K562 (cell line): ENCODE data around the gene ETV4. TPM values are rescaled to one million over a fixed set of nuclear protein-coding genes. Genes with fewer than 3 reads are reported as not detected.

ENCODE experiments used
- ATAC-seq: fragments of 200-7000 bp; cut with Tn5 transposase; 3 replicates; pipeline ENCODE4 v1.9.1; 2020; ENCODE audit warnings: moderate library complexity
- BruUV-seq: library from RNA; stranded (reverse); fragments of 400-500 nt; replicated peaks from 2 replicates; lab custom pipeline; 2021; lab: Mats Ljungman, UMichigan
- CTCF ChIA-PET: fragments of 300-600 bp; formaldehyde crosslinking; extraction: SDS; loops from one replicate; lab custom pipeline; 2021; ENCODE audit warnings: low intra/inter-chr PET ratio; lab: Yijun Ruan, JAX
- POLR2A ChIA-PET: fragments of 300-600, 350-650 bp; sonication (Branson Sonifier 250); formaldehyde crosslinking; extraction: SDS; loops from one replicate; lab custom pipeline; 2021; ENCODE audit warnings: antibody characterized with exemption, inconsistent platforms; lab: Yijun Ruan, JAX
- DNase-seq, 4 experiments: peaks; one replicate each; pipeline versions ENCODE4 v3.0.0 to v3.0.0-alpha.2; 2011 to 2018; ENCODE audit warnings: low spot score in 3 of 4, mixed read lengths in 3 of 4; ENCODE audit errors: extremely low read depth in 1 of 4
- FAIRE-seq: peaks from 2 replicates; lab custom pipeline; 2011; peaks lifted over from hg19 to GRCh38; lab: Jason Lieb, UNC
- H2AFZ ChIP-seq: 2 replicates; pipeline ENCODE4 v1.6.0; 2011; ENCODE audit warnings: low read depth, low read length, control low read depth, inconsistent platforms
- H3K27ac ChIP-seq: fragments of 200-600 bp; 3 replicates; pipeline ENCODE4 v1.8.0; 2011; ENCODE audit warnings: low read depth, mild to moderate bottlenecking, control low read depth, inconsistent platforms, low read length, moderate library complexity, mixed read lengths; ENCODE audit errors: extremely low read depth
- H3K27me3 ChIP-seq, 2 experiments: fragments of 300-600 bp in 1 of 2; 2 replicates in 1 of 2; 3 replicates in 1 of 2; pipeline versions ENCODE4 v1.6.0 to v1.8.0; 2011; ENCODE audit warnings: inconsistent platforms in 2 of 2, low read length in 2 of 2, mild to moderate bottlenecking in 1 of 2, mixed read lengths in 1 of 2, moderate library complexity in 1 of 2; ENCODE audit not compliant: control insufficient read depth in 2 of 2, insufficient read depth in 2 of 2
- H3K36me3 ChIP-seq: fragments of 300-600 bp; 3 replicates; pipeline ENCODE4 v1.8.0; 2011; ENCODE audit warnings: mild to moderate bottlenecking, low read length, inconsistent platforms; ENCODE audit not compliant: control insufficient read depth, insufficient read depth
- H3K4me1 ChIP-seq, 2 experiments: fragments of 200-600 bp in 1 of 2; replicated peaks in 1 of 2; 2 replicates in 1 of 2; 3 replicates in 1 of 2; pipeline versions ENCODE4 v1.5.1 to v1.8.0; 2011; ENCODE audit warnings: inconsistent platforms in 2 of 2, low read length in 2 of 2, mild to moderate bottlenecking in 1 of 2, mixed read lengths in 1 of 2, moderate library complexity in 1 of 2; ENCODE audit not compliant: control insufficient read depth in 2 of 2, insufficient read depth in 2 of 2
- H3K4me2 ChIP-seq: 2 replicates; pipeline ENCODE4 v1.6.1; 2011; ENCODE audit warnings: low read length, control low read depth, inconsistent platforms, mixed read lengths; ENCODE audit not compliant: insufficient read depth
- H3K4me3 ChIP-seq: fragments of 200-600 bp; sonication (generic), shearing (Covaris generic); 2 replicates; pipeline ENCODE4 v1.5.1; 2016; ENCODE audit warnings: control low read depth, inconsistent platforms
- H3K79me2 ChIP-seq: fragments of 200-600 bp; 3 replicates; pipeline ENCODE4 v1.8.0; 2011; ENCODE audit warnings: low read length, inconsistent platforms; ENCODE audit not compliant: control insufficient read depth, insufficient read depth
- H3K9ac ChIP-seq, 2 experiments: 2 replicates each; pipeline versions ENCODE4 v1.6.0 to v1.6.1; 2011; ENCODE audit warnings: low read depth in 2 of 2, low read length in 2 of 2, control low read depth in 1 of 2, inconsistent platforms in 1 of 2, mild to moderate bottlenecking in 1 of 2, mixed read lengths in 1 of 2; ENCODE audit not compliant: insufficient read depth in 1 of 2
- H3K9me1 ChIP-seq: one replicate; pipeline ENCODE4 v1.6.0; 2011; ENCODE audit warnings: inconsistent platforms, mild to moderate bottlenecking, low read length, moderate library complexity; ENCODE audit not compliant: control insufficient read depth, insufficient read depth
- H3K9me3 ChIP-seq: replicated peaks from 2 replicates; pipeline ENCODE4 v1.5.1; 2011; ENCODE audit warnings: low read depth, low read length, inconsistent platforms; ENCODE audit not compliant: control insufficient read depth, insufficient read depth
- H4K20me1 ChIP-seq: replicated peaks from 2 replicates; pipeline ENCODE4 v1.6.1; 2011; ENCODE audit warnings: low read length, inconsistent platforms, mixed read lengths; ENCODE audit not compliant: control insufficient read depth, insufficient read depth
- ILF3 ChIP-seq: fragments of 450-650 bp; IDR thresholded peaks from 2 replicates; pipeline ENCODE4 v1.6.1; 2018; ENCODE audit warnings: antibody characterized with exemption, mild to moderate bottlenecking, moderate library complexity, borderline replicate concordance
- KDM5B ChIP-seq: fragments of 200-600 bp; sonication (generic); IDR thresholded peaks from 2 replicates; pipeline ENCODE4 v1.6.1; 2012; ENCODE audit warnings: low read depth, mild to moderate bottlenecking, moderate library complexity, low read length, control low read depth, inconsistent platforms; ENCODE audit not compliant: insufficient replicate concordance
- NCOA2 ChIP-seq, 2 experiments: fragments of 450-650 bp; IDR thresholded peaks; 2 replicates each; pipeline ENCODE4 v1.6.1; 2018; ENCODE audit warnings: mild to moderate bottlenecking in 2 of 2, moderate library complexity in 1 of 2; ENCODE audit not compliant: partially characterized antibody in 2 of 2
- PTTG1 ChIP-seq: fragments of 450-650 bp; IDR thresholded peaks from 2 replicates; pipeline ENCODE4 v1.6.1; 2016; ENCODE audit warnings: low read depth, mild to moderate bottlenecking, missing genetic modification characterization, missing compliant biosample characterization
- SMARCA5 ChIP-seq: fragments of 450-650 bp; IDR thresholded peaks from 2 replicates; pipeline ENCODE4 v1.6.1; 2016
- ZFX ChIP-seq: sonication (generic); formaldehyde crosslinking; IDR thresholded peaks from 2 replicates; pipeline ENCODE4 v1.8.0; 2022; ENCODE audit warnings: mild to moderate bottlenecking, missing genetic modification reagents, moderate library complexity
- ZNF282 ChIP-seq: sonication (generic); formaldehyde crosslinking; IDR thresholded peaks from 2 replicates; pipeline ENCODE4 v1.8.1; 2023; ENCODE audit warnings: missing genetic modification reagents
- WGBS: fragments of 100-300 bp; shearing (Covaris generic); methylation state at CpG from one replicate; pipeline ENCODE4 v1.1.6; 2016; ENCODE audit warnings: low coverage, mixed read lengths; ENCODE audit not compliant: insufficient coverage; ENCODE audit errors: missing lambda C conversion rate; 5-methylcytosine and 5-hydroxymethylcytosine counted together
- in situ Hi-C: fragments of 300-500 bp; cut with MboI; formaldehyde crosslinking; loops from 4 replicates; pipeline ENCODE4 v1.15.0; 2018; ENCODE audit warnings: inconsistent platforms, mixed read lengths
- intact Hi-C: fragments of 100-400 bp; cut with micrococcal nuclease; formaldehyde crosslinking; loops from 2 replicates; pipeline ENCODE4 v1.14.2; 2022
- polyA plus RNA-seq, 8 experiments: library from polyadenylated mRNA; depleted of rRNA in 4 of 8; stranded (reverse) in 5 of 8; unstranded in 3 of 8; fragments of >200 nt; fragmentation: Nextera tagmentation in 2 of 8; fragmentation: Illumina TruSeq in 1 of 8; extraction: Ambion mirVana in 2 of 8; extraction: Trizol in 1 of 8; gene quantifications; 2 replicates each; pipeline versions ENCODE4 v1.2.1 to v1.2.3, GENCODE V29; 2011 to 2014; ENCODE audit warnings: inconsistent platforms in 1 of 8, missing spikeins in 1 of 8
- total RNA-seq, 7 experiments: library from RNA; depleted of rRNA in 6 of 7; stranded (reverse); fragments of >200 nt in 6 of 7; fragmentation: Illumina TruSeq in 2 of 7; extraction: Trizol in 2 of 7; gene quantifications; 2 replicates each; pipeline versions ENCODE4 v1.2.1 to v1.2.3, GENCODE V29; 2011 to 2021; ENCODE audit warnings: low replicate concordance in 1 of 7
- TF ChIP-seq, protein P1 (sequence below): sonication (generic); formaldehyde crosslinking; IDR thresholded peaks from 2 replicates; pipeline ENCODE4 v1.8.0; 2022; ENCODE audit warnings: mild to moderate bottlenecking, low read depth, missing genetic modification reagents

The ETV4 gene
- total and polyA plus RNA-seq, 9 of the 15 experiments (the other 6 are each of a cell fraction or from before 2014, with no cell fraction given): 5.5 to 66.3 (median 28.2) TPM

DNA sequence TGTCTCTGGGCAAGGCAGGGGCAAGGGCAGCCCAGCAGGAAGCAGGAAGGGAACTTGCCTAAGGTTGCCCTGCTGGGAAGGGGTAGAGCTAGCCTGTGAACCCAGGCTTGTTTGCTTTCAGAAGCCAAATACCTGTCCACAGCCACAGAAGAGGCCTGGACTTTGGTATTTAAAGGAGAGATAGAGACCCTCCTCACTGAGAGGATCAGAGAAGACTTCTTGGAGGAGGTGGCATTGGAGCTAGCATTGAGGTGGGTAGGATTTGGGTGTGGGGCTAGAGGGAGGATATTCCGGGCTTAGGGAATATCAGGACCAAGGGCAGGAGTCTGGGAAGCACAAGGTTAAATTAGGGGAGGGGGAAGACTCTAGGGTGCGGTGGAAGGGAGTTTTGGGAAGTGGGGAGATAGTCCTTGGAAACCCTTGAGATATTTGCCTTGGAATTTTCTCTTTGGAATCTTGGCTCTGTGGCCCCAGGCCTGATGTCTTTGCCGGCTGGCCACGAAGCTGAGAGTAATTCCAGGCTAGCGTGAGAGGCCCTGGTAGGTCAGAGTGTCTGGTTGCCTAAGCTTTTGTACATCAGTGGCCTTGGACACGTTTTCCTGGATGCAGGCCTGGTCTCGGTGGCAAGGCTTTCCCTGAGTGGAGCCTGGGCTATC lies 13.1 kb upstream of the ETV4 start (continued):
- TF ChIP-seq, protein P1, sequence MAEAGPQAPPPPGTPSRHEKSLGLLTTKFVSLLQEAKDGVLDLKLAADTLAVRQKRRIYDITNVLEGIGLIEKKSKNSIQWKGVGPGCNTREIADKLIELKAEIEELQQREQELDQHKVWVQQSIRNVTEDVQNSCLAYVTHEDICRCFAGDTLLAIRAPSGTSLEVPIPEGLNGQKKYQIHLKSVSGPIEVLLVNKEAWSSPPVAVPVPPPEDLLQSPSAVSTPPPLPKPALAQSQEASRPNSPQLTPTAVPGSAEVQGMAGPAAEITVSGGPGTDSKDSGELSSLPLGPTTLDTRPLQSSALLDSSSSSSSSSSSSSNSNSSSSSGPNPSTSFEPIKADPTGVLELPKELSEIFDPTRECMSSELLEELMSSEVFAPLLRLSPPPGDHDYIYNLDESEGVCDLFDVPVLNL (CRISPR knock-in tag): no peak
- TF ChIP-seq ZFX (CRISPR knock-in tag): no peak
- no peak for TF ChIP-seq ZNF282 (CRISPR knock-in tag)
- TF ChIP-seq KDM5B: no peak
- TF ChIP-seq ILF3: no peak
- TF ChIP-seq SMARCA5: no peak
- TF ChIP-seq PTTG1 (tag): no peak

DNA sequence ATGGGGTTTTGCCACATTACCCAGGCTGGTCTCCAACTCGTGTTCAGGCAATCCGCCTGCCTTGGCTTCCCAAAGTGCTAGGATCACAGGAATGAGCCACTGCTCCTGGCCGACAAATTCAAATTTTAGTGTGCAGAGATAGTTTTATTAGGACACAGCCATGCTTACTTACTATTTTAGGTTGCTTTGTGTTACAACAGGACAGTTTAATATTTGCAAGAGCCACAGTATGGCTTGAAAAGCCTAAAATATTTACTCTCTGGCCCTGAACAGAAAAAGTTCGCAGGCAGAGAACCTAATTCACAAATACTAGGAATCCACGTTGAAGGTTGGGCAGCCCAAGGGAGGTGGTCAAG lies 12.6 kb upstream of the ETV4 start:
- WGBS: 68% methylated on average over 5 of the region's 5 CpGs
- Histone ChIP-seq H3K9ac (no peak overlapping the region), H3K27me3 (no peaks in the 10 kb centered on the region; a peak in 1 of 5 replicates), H3K79me2 (no peaks in the 10 kb centered on the region), H3K36me3 (no peaks in the 10 kb centered on the region), H4K20me1 (no peaks in the 10 kb centered on the region), H3K27ac (no peak overlapping the region), H2AFZ (no peak overlapping the region), H3K4me1 (peaks cover 16 to 25% of the 10 kb centered on the region in 2 experiments; a peak in 4 of 5 replicates), H3K9me3 (no peaks in the 10 kb centered on the region), H3K4me3 (no peak overlapping the region), H3K4me2 (no peak overlapping the region), H3K9me1 (no peaks in the 10 kb centered on the region)
- ATAC-seq (no peak), DNase-seq (no peak), FAIRE-seq (no peak)
- POLR2A ChIA-PET: interaction anchor here (1.1 kb wide), 1 partner anchor 11 kb away, joined by 5 read pairs; no protein-coding TSS in a partner anchor
- no TSS peak for BruUV-seq
- intact Hi-C loops (no loop called here), in situ Hi-C loops (no loop called here)
- no peak for TF ChIP-seq NCOA2 (IDR thresholded peaks at IDR 0.05; ENCODE audit: partially characterized antibody in 2 of 2)
- CTCF ChIA-PET: no interaction called here
